ENCODE data around the gene KDM4D.
"Not testable (repeated sequence)": the region's sequence is repeated elsewhere in the genome, so short reads cannot be mapped to it uniquely, and the experiment has no call there.

DNA sequence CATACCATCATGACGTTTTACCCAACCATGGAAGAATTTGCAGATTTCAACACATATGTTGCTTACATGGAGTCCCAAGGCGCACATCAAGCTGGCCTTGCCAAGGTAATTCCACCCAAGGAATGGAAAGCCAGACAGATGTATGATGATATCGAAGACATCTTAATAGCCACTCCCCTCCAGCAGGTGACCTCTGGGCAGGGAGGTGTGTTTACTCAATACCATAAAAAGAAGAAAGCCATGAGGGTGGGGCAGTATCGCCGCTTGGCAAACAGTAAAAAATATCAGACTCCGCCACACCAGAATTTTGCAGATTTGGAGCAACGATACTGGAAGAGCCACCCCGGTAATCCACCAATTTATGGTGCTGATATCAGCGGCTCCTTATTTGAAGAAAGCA, 52.1 kb downstream of the KDM4D start:
- TF ChIP-seq, protein P1, sequence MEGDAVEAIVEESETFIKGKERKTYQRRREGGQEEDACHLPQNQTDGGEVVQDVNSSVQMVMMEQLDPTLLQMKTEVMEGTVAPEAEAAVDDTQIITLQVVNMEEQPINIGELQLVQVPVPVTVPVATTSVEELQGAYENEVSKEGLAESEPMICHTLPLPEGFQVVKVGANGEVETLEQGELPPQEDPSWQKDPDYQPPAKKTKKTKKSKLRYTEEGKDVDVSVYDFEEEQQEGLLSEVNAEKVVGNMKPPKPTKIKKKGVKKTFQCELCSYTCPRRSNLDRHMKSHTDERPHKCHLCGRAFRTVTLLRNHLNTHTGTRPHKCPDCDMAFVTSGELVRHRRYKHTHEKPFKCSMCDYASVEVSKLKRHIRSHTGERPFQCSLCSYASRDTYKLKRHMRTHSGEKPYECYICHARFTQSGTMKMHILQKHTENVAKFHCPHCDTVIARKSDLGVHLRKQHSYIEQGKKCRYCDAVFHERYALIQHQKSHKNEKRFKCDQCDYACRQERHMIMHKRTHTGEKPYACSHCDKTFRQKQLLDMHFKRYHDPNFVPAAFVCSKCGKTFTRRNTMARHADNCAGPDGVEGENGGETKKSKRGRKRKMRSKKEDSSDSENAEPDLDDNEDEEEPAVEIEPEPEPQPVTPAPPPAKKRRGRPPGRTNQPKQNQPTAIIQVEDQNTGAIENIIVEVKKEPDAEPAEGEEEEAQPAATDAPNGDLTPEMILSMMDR (IDR thresholded peaks at IDR 0.05; ENCODE audit: borderline replicate concordance, extremely low read depth, low read length, poor library complexity, severe bottlenecking) = not testable (repeated sequence)
- TF ChIP-seq EZH2 (IDR thresholded peaks at IDR 0.05; ENCODE audit: borderline replicate concordance, low read depth, low read length, severe bottlenecking) = not testable (repeated sequence)
